NCI-H2081 treated with DMSO at 0.1 percent for 48 hours (cell line): ENCODE results near the gene D2HGDH.
"Not testable (repeated sequence)": the region's sequence is repeated elsewhere in the genome, so short reads cannot be mapped to it uniquely, and the experiment has no call there.

Experiments
- DNase-seq: peaks from one replicate; lab custom pipeline; 2025; lab: John Stamatoyannopoulos, UW

Gene D2HGDH

GRCh38 chr2:241724975-241725870 lies 9.2 kb upstream of the D2HGDH start:
- no peak for DNase-seq

DNA sequence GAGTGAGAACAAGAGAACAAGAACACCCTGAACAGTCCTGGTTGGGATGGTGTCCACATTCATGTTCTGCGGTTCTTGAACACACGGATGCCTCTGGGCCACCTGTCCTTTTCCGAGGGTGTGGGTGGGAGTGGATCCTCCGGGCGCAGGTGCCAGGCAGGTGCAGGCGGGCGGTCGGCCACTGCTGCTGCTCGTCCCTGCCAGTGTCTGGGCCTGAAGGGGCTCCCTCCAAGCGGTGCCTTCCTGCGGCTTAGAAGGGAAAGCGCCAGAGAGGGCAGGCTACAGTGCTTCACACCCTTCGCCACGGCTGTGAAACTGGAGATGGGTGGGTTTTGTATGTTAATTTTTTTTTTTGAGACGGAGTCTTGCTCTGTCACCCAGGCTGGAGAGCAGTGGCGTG lies 8.0 kb upstream of the D2HGDH start:
- DNase-seq = no peak

DNA sequence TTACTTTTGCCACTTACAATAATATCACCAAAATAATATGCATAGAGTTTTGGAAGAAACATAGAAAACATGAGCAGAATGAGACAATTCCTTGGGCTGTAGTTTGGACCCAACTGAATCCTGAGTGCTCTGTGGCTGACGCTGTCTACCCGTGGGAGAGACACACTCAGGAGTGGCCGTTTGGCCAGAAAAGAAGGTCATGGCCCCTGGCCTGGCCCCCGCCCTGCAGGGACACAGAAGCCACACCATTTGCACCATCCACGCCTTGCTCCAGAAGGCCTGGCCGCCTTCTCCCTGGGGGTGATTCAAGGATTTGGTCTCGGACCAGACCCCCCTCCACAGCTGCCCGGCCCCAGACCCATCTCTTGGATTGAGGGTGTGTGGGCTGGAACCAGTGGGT lies 6.4 kb upstream of the D2HGDH start:
- DNase-seq = no peak

DNA sequence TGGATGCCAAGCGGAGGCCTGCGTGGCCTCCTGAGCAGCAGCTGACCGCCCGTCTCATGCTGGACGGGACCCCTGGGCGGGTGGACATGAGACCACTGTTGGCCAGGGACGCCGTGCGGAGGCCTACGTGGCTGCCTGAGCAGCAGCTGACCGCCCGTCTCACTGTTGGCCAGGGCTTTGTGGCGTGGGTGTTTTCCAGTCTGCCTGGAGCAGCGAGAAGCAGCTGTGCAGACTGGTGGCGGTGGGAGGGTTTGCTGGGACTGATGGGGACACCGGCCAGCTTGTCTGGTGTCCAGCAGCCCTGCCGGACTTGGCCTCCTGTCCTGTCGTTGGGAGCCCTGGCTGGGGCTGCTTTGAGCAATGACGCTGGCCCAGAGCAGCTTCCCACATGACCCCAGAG lies 5.8 kb upstream of the D2HGDH start:
- DNase-seq = no peak

DNA sequence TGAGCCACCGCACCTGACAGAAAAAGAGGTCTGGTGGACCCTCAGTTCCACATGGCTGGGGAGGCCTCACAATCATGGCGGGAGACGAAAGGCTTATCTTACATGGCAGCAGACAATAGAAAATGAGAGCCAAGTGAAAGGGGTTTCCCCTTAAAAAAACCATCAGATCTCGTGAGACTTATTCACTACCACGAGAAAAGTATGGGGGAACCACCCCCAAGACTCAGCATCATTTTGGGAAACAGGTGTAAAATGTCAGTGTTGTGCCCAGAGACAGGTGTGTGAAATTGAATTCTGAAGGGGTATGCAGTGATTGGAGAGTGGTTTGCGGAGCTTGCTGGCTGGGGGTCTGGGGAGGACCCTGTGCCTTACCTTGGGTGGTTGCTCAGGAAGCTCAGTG lies 4.6 kb upstream of the D2HGDH start:
- DNase-seq = no peak

DNA sequence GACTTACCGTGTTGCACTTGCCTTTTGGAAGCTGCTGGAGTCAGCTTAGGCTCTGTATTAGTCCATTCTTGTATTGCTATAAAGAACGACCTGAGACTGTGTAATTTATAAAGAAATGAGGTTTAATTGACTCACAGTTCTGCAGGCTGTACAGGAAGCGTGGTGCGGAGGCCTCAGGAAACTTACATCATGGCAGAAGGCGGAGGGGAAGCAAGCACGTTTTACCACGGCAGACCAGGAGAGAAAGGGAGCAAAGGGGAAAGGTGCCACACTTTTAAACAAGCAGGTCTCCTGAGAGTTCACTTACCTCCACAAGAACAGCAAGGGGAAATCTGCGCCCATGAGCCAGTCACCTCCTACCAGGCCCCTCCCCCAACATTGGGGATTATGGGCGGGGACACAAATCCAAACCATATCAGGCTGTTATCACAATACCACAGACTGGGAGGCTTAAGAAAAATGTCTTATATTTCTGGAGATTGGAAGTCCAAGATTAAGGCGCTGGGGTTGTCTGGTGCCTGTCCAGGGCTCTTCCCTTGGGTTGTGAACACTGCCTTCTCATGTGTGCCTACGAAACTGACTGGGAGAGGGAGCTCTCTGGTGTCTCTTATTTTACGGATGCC lies 3.6 kb upstream of the D2HGDH start:
- no peak for DNase-seq

- not testable (repeated sequence) for DNase-seq
Observed at GRCh38 chr2:241732513-241733186, 1.8 kb upstream of the D2HGDH start.

- DNase-seq = no peak
Observed at GRCh38 chr2:241733391-241734207, 831 bp upstream of the D2HGDH start.

DNA sequence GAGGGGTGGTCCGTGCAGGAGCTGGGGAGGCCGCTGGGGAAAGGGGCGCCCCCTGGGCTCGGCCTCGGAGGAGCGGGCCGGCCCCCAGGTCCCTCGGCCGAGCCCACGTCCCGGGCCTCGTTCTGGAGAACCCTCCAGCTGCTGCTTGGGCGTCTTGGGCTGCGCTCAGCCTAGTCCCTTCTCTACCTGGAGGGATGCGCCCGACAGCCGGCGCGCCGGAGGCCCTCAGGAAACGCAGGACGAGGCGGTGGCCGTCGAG lies 293 bp upstream of the D2HGDH start:
- DNase-seq = no peak

GRCh38 chr2:241736111-241736510 lies 1.7 kb downstream of the D2HGDH start:
- DNase-seq = no peak

- no peak for DNase-seq
Observed at GRCh38 chr2:241738040-241738686, 3.7 kb downstream of the D2HGDH start.

DNA sequence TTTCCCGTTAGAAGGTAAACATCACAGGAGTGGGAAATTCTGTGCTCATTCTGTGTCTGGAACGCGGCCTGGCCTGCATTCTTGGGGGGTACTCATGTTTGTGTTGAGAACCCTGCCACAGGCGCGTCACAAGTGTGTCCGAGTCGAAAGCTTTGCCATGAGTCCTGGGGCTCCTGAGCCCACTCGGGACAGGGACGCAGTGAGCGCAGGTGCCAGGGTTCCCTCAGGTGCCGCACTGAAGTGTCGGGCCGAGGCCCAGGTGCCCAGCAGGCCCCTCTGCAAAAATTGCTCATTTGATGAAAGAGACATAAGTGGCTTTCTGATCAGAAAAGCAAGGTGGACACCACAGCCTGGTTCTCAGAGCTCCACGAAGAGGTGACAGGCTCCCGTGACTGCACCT lies 4.7 kb downstream of the D2HGDH start:
- no peak for DNase-seq

DNA sequence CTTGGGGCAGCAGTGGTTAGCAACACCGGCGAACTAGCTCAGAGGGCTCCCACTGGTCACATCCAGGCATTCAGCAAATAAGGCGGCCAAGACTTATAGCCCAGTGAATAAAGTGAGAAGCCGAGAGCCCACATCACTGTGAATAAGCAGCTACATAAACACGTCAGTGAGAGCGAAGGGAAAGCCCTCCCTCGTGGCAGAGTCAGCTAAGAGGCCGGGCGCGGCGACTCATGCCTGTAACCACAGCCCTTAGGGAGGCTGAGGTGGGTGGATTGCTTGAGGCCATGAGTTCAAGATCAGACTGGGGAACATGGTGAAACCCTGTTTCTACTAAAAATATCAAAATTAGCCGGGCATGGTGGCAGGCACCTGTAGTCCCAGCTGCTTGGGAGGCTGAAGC lies 5.2 kb downstream of the D2HGDH start:
- no peak for DNase-seq

GRCh38 chr2:241741016-241741415 lies 6.6 kb downstream of the D2HGDH start:
- no peak for DNase-seq

DNA sequence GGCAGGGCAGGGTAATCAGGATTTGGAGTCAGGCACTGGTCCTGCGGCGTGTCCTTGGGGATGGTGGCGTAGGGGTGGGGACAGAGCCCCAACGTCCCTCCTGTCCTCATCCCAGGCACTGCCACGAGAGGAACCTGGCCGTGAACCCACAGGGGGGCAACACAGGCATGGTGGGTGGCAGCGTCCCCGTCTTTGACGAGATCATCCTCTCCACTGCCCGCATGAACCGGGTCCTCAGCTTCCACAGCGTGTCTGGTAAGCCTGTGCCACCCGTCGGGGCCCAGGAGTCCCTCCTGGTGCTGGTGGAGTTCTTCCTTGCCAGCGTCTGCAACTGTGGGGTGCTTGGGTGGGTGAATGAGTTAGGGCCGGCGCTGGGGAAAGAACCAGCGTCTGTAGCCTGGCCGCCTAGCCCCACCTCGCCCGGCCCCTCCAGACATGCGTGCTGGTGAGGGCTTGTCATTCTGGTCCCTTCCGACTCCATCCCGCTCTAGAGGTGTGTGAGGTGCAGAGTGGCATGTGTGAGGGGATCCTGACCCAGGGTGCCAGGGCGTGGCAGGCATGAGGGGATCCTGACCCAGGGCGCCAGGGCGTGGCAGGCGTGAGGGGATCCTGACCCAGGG lies 8.0 kb downstream of the D2HGDH start:
- DNase-seq = no peak

DNA sequence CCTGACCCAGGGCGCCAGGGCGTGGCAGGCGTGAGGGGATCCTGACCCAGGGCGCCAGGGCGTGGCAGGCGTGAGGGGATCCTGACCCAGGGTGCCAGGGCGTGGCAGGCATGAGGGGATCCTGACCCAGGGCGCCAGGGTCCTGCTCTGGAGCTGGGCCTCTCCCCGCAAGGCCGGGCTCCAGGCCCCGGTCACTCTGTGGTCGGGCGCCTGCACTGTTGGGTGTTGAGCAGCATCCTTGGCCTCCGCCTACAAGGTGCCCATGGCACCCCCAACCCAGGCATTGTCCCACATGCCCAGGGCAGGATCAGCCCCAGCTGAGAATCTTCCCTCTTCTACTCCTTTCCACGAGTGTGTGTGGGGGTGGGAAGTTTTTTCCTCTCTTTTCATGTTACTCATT lies 8.6 kb downstream of the D2HGDH start:
- not testable (repeated sequence) for DNase-seq

- DNase-seq = no peak
Observed at GRCh38 chr2:241743620-241744019, 9.2 kb downstream of the D2HGDH start.

GRCh38 chr2:241744028-241744754 lies 9.8 kb downstream of the D2HGDH start:
- no peak for DNase-seq

DNA sequence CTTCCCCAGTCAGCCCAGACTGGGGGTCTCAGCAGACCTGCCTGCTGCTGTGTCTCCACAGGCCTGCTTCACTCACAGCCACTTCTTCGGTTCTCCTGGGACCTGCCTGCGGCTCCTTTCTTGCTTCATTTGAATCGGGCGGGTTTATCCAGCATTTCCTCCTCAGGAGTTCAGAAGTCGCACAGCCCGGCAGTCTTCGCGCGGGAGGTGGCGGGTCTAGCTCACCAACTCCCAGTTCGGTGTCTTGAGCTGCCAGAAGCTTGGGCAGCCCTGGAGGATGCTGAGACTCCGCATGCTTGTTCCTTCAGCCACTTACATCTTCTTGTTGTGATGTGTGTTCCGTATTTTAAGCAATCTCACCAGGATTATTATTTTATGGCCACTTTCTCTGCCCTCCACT lies 10.8 kb downstream of the D2HGDH start:
- no peak for DNase-seq

- DNase-seq = no peak
Observed at GRCh38 chr2:241746084-241746483, 11.7 kb downstream of the D2HGDH start.
